ENCODE measurements around the gene TREH.
"Not testable (repeated sequence)": the region's sequence is repeated elsewhere in the genome, so short reads cannot be mapped to it uniquely, and the experiment has no call there.

Gene TREH

GRCh38 chr11:118679483-118679882 lies at the start of gene TREH:
Gene TREH (minus strand): TSS chr11:118679650. CDS start chr11:118679627, 23 bp downstream.
- DNase-seq: peak; percentile 49

- DNase-seq: not testable (repeated sequence)
Measured at GRCh38 chr11:118728112-118728511, 48.7 kb upstream of the TREH start.

GRCh38 chr11:118727721-118728066 lies 48.2 kb upstream of the TREH start:
- not testable (repeated sequence) for DNase-seq

GRCh38 chr11:118727001-118727720 lies 47.7 kb upstream of the TREH start:
- DNase-seq: not testable (repeated sequence)

GRCh38 chr11:118721478-118722015 lies 42.1 kb upstream of the TREH start:
- not testable (repeated sequence) for DNase-seq

GRCh38 chr11:118720740-118721139 lies 41.3 kb upstream of the TREH start:
- not testable (repeated sequence) for DNase-seq

GRCh38 chr11:118720078-118720477 lies 40.6 kb upstream of the TREH start:
- DNase-seq: not testable (repeated sequence)

GRCh38 chr11:118718562-118718961 lies 39.1 kb upstream of the TREH start:
- not testable (repeated sequence) for DNase-seq

- DNase-seq: not testable (repeated sequence)
Measured at GRCh38 chr11:118717733-118718132, 38.3 kb upstream of the TREH start.

- DNase-seq: not testable (repeated sequence)
Measured at GRCh38 chr11:118717221-118717620, 37.8 kb upstream of the TREH start.

GRCh38 chr11:118715837-118716260 lies 36.4 kb upstream of the TREH start:
- DNase-seq: no peak

GRCh38 chr11:118715245-118715831 lies 35.9 kb upstream of the TREH start:
- no peak for DNase-seq

- DNase-seq: no peak
Measured at GRCh38 chr11:118714816-118715215, 35.4 kb upstream of the TREH start.

GRCh38 chr11:118714416-118714815 lies 35.0 kb upstream of the TREH start:
- DNase-seq: not testable (repeated sequence)

GRCh38 chr11:118708296-118708695 lies 28.8 kb upstream of the TREH start:
- no peak for DNase-seq

- no peak for DNase-seq
Measured at GRCh38 chr11:118706546-118706825, 27.0 kb upstream of the TREH start.

GRCh38 chr11:118705791-118706545 lies 26.5 kb upstream of the TREH start:
- DNase-seq: no peak

GRCh38 chr11:118705111-118705741 lies 25.8 kb upstream of the TREH start:
- DNase-seq: peak; percentile 70

- DNase-seq: no peak
Measured at GRCh38 chr11:118703563-118704106, 24.2 kb upstream of the TREH start.

GRCh38 chr11:118699506-118700220 lies 20.2 kb upstream of the TREH start:
- peak; percentile 79 for DNase-seq

GRCh38 chr11:118697346-118697745 lies 17.9 kb upstream of the TREH start:
- DNase-seq: no peak

GRCh38 chr11:118696673-118697226 lies 17.3 kb upstream of the TREH start:
- DNase-seq: no peak
